Uterus (tissue), 4 donors: ENCODE measurements around the gene MSI2. TPM values are rescaled to one million over a fixed set of nuclear protein-coding genes. Genes with fewer than 3 reads are reported as not detected.
A peak's percentile ranks its signal among the peaks of the same experiment; 100 is the strongest.

Source experiments
- DNase-seq, 2 donors: peaks; one replicate each; pipeline ENCODE4 v3.0.0-alpha.2; 2019 to 2020
- H3K27ac ChIP-seq, 2 donors: fragments of 200-600 bp; sonication (generic); 1 replicate in 1 of 2; 2 replicates in 1 of 2; pipeline ENCODE4 v1.5.1; 2016 to 2018
- H3K27me3 ChIP-seq, 2 donors: fragments of 200-600 bp; sonication (generic); one replicate each; pipeline ENCODE4 v1.5.1; 2018 to 2019; ENCODE audit warnings: control low read depth in 1 of 2
- H3K36me3 ChIP-seq, 2 donors: fragments of 200-600 bp; sonication (generic); one replicate each; pipeline ENCODE4 v1.5.1; 2019; ENCODE audit warnings: control low read depth in 1 of 2
- H3K4me1 ChIP-seq, 2 donors: fragments of 200-600 bp; sonication (generic); one replicate each; pipeline ENCODE4 v1.5.1; 2018 to 2019; ENCODE audit warnings: control low read depth in 1 of 2
- H3K4me3 ChIP-seq, 2 donors: fragments of 200-600 bp; sonication (generic); 1 replicate in 1 of 2; 2 replicates in 1 of 2; pipeline ENCODE4 v1.5.1; 2018 to 2019; ENCODE audit warnings: mild to moderate bottlenecking in 1 of 2
- H3K9me3 ChIP-seq, 2 donors: fragments of 200-600 bp; sonication (generic); one replicate each; pipeline ENCODE4 v1.5.1; 2019; ENCODE audit warnings: control low read depth in 1 of 2
- CTCF ChIP-seq, 4 experiments: fragments of 200-600 bp in 2 of 4; fragments of 450-650 bp in 2 of 4; sonication (generic) in 2 of 4; IDR thresholded peaks; one replicate each; pipeline ENCODE4 v1.5.1; 2016 to 2019; ENCODE audit warnings: antibody characterized with exemption in 4 of 4, mild to moderate bottlenecking in 2 of 4, moderate library complexity in 1 of 4
- POLR2A ChIP-seq, 2 donors: fragments of 450-650 bp; IDR thresholded peaks; one replicate each; pipeline ENCODE4 v1.6.1; 2016; ENCODE audit warnings: antibody characterized with exemption in 2 of 2, mild to moderate bottlenecking in 1 of 2, moderate library complexity in 1 of 2
- intact Hi-C: fragments of 100-400 bp; cut with DNase I; formaldehyde crosslinking; loops from one replicate; pipeline ENCODE4 v1.15.1; 2023; ENCODE audit warnings: low total_unique reads
- total RNA-seq, 4 donors: library from RNA; depleted of rRNA in 3 of 4; stranded (reverse); fragments of >200 nt in 3 of 4; gene quantifications; one replicate each; pipeline versions ENCODE4 v1.1.0 to v1.2.4, GENCODE V29; 2014 to 2023
- donor health status: DM: yes; HTN: yes; CAD: no.

Gene MSI2
- total RNA-seq, 4 donors from 2014 or later: 13.2 to 60.8 (median 44.5) TPM

DNA sequence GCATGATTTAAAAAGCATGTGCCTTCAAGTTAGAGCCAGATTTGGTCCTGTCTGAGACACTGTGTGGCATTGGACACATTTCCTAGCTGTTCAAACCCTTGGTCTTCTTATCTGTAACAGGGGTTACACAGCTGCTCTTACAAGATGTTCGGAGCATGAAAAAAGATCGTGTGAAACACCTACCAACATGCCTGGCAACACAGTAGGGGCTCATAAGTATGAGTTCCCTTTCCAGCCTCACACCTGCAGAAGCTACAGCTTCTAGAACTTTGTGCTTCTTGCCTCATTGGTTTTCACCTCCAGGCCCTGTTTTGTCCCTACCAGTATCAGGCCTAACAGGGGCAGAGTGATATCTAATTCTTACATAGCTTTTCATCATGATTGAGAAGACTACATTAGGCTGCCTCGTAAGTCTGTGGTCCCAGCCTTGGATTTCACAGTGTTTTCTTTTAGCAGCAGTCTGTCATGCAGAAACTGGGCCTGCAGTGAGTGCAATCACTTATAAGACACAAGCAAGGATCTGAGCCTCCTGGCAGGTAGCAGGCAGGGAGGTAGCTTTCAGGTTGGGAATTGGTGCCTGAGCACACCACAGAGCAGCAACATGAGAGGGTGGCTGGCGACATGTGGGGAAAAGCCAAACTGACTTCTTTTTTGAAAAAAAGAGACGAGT lies 410.0 kb downstream of the MSI2 start:
- Histone ChIP-seq H3K4me3 (no peak overlapping the region), H3K36me3 (no peaks in the 10 kb centered on the region), H3K4me1 (peaks cover 0 to 3% of the 10 kb centered on the region in 2 donors), H3K27ac (no peak overlapping the region), H3K27me3 (no peaks in the 10 kb centered on the region), H3K9me3 (no peaks in the 10 kb centered on the region)
- intact Hi-C loops: no loop called here
- TF ChIP-seq POLR2A (IDR thresholded peaks at IDR 0.05): no peak
- DNase-seq: peak in 1 of 2 donors; percentile 3

GRCh38 chr17:57666946-57667345 lies 410.6 kb downstream of the MSI2 start:
- no peak overlapping the region for H3K27ac ChIP-seq
- no peaks in the 10 kb centered on the region for H3K27me3 ChIP-seq
- DNase-seq: peak in 1 of 2 donors; percentile 5
- TF ChIP-seq POLR2A (IDR thresholded peaks at IDR 0.05) (no peak), CTCF (IDR thresholded peaks at IDR 0.05) (no peak)
- intact Hi-C loops: no loop called here
- H3K36me3 ChIP-seq: no peaks in the 10 kb centered on the region
- peaks cover 0 to 3% of the 10 kb centered on the region in 2 donors for H3K4me1 ChIP-seq
- H3K4me3 ChIP-seq: no peak overlapping the region
- no peaks in the 10 kb centered on the region for H3K9me3 ChIP-seq

- no peak for TF ChIP-seq CTCF (IDR thresholded peaks at IDR 0.05)
- no peak for TF ChIP-seq POLR2A (IDR thresholded peaks at IDR 0.05)
These were observed 411.2 kb downstream of the MSI2 start for GRCh38 chr17:57667461-57667923.

DNA sequence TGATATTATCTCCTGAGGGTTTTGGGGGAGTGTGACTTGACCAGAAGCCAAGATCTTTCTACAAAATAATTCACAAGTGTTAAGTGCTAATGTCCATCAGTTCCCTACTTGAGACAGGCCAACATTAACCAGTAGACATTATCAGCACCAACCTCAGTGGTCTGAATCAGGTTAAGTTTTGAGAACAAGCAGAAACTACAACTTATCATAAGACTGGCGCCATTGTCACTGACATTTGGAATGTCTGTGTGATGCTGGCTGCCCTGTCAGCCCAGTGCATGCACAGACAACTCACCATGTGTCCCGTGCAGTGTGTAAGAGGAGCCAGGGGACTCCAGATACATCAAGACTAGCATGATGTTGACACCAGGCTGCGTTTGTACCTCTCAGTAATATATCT lies 412.0 kb downstream of the MSI2 start:
- H3K4me1 ChIP-seq: no peaks in the 10 kb centered on the region
- no peak for DNase-seq
- H3K36me3 ChIP-seq: no peaks in the 10 kb centered on the region
- TF ChIP-seq CTCF (IDR thresholded peaks at IDR 0.05) (no peak), POLR2A (IDR thresholded peaks at IDR 0.05) (no peak)
- intact Hi-C loops: no loop called here
- no peaks in the 10 kb centered on the region for H3K9me3 ChIP-seq
- H3K27ac ChIP-seq: no peak overlapping the region
- no peaks in the 10 kb centered on the region for H3K27me3 ChIP-seq
- no peak overlapping the region for H3K4me3 ChIP-seq

More at GRCh38 chr17:57667461-57667923, 411.2 kb downstream of the MSI2 start:
- Histone ChIP-seq H3K27ac (no peak overlapping the region), H3K4me1 (peaks cover 0 to 2% of the 10 kb centered on the region in 2 donors), H3K4me3 (no peak overlapping the region), H3K36me3 (no peaks in the 10 kb centered on the region), H3K27me3 (no peaks in the 10 kb centered on the region), H3K9me3 (no peaks in the 10 kb centered on the region)
- intact Hi-C loops: no loop called here
- peak in 1 of 2 donors; percentile 7 for DNase-seq

- no peak for DNase-seq
- Histone ChIP-seq H3K36me3 (no peaks in the 10 kb centered on the region), H3K4me3 (no peak overlapping the region), H3K27ac (no peak overlapping the region), H3K27me3 (no peaks in the 10 kb centered on the region), H3K9me3 (no peaks in the 10 kb centered on the region), H3K4me1 (no peaks in the 10 kb centered on the region)
- TF ChIP-seq CTCF (IDR thresholded peaks at IDR 0.05): no peak
- no peak for TF ChIP-seq POLR2A (IDR thresholded peaks at IDR 0.05)
- intact Hi-C loops: loop anchor here (5.0 kb wide), 1 partner anchor 423 kb away; no protein-coding TSS in a partner anchor
These were observed 413.6 kb downstream of the MSI2 start for GRCh38 chr17:57669671-57670529.
